Measurements from ENCODE around the gene SSB.
"Not testable (repeated sequence)": the region's sequence is repeated elsewhere in the genome, so short reads cannot be mapped to it uniquely, and the experiment has no call there.

Gene SSB

DNA sequence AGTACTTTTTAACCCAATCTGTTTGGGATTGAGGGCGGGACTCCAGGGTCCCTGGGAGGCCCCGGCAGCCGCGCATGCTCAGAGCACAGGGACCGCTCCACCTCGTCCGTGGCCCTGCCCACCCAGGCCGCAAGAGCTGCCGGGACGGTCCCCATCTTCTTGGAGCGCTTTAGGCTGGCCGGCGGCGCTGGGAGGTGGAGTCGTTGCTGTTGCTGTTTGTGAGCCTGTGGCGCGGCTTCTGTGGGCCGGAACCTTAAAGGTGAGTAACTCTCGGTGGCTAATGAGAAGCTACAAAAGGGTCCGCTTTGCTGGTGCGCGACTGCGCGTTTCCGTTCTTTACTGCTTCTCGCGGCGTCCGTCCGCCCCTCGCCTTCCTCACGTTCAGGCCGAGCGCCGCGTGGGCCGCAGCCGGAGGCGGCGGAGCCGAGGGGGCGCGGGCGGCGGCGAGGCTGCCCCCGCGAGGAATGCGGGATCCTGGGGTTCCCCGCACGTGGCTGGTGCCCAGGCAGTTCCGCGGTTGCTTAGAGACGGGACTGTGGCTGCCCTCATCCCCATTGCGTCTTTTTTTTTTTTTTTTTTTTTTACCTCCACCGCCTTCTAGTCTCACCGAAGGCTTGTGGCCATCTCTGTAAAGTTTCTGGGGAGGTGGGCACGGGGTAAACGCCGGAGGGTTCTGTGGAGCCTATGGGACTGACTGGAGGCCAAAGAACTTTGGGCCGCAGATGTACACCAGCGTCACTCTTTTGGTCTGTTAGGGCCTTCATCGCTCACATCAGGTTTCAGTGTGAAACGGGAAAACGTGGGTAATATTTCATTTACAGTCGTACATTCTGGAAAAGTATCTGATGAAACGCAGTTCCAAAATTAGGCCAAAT, at the start of gene SSB:
TSS of gene SSB (plus strand) at position 154 of the 875 bp plus-strand sequence. CDS start 2,090 bp downstream, outside the sequence.
- peak; percentile 96 for DNase-seq

GRCh38 chr2:169752752-169753151, 45.9 kb upstream of the SSB start:
- no peak for DNase-seq

DNA sequence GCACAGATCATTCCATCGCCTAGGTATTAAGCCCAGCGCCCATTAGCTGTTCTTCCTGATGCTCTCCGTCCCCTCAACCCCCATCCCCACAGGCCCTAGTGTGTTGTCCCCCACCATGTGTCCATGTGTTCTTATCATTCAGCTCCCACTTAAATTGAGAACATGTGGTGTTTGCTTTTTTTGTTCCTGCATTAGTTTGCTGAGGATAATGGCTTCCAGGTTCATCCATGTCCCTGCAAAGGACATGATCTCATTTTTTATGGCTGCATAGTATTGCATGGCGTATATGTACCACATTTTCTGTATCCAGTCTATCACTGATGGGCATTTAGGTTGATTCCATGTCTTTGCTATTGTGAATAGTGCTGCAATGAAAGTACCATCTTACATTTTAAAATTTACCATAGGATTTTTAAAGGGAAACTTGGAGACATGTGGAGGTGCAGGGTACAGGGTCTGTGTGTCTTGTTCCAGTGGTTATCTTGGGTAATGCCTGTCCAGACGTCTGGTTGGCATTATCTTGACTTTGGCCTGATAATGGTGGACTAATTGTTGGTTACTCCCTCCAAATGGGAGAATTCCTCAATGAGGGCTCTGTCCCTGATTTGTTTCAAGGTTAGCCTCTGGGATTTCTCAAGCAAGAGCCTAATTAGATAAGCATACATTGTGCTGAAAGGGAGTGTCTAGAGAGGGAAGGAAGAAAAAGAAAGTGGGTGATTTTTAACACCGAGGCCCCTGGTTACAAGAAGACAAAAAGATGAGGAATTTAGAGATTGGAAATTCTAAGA, 43.4 kb upstream of the SSB start:
- no peak for DNase-seq

- no peak for DNase-seq
Observed at GRCh38 chr2:169756342-169756741, 42.3 kb upstream of the SSB start.

DNA sequence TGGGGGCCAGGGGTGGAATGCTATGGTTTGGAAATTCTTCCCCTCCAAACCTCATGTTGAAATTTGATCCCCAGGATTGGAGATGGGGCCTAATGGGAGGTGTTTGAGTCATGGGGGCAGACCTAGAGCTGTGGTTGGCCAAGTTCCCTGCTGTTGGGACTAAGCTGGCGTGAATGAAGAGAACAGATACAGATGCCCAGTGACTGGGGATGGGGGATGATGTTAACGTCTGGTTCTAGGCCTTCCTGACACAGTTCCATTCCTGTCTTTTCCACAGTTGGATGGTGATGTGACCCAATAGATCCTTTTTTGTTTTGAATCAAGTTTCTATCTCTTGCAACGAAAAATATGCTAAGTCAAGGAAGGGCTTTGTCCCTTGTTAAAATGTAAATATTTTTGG, 41.3 kb upstream of the SSB start:
- DNase-seq, result no peak

DNA sequence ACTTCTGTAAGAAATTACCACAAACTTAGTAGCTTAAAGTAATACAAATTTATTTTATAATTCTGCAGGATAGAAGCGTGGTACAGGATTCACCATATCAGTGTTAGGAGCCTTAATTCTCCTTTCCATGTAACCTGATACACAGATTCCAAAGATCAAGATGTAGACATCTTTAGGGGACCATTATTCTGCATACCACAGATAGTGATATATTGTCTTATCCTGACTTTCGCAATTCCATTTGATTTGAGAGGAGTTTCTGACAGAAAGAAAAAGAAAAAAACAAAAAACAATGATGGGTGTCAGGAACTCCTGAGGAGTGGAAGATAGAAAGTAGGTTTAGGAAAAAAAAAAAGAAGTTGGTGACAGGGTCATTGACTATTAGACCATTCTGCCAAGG, 40.9 kb upstream of the SSB start:
- DNase-seq, result no peak

- no peak for DNase-seq
Observed at GRCh38 chr2:169759987-169760386, 38.7 kb upstream of the SSB start.

- DNase-seq, result not testable (repeated sequence)
Observed at GRCh38 chr2:169760798-169761197, 37.9 kb upstream of the SSB start.

GRCh38 chr2:169761251-169761969, 37.3 kb upstream of the SSB start:
- DNase-seq, result no peak

DNA sequence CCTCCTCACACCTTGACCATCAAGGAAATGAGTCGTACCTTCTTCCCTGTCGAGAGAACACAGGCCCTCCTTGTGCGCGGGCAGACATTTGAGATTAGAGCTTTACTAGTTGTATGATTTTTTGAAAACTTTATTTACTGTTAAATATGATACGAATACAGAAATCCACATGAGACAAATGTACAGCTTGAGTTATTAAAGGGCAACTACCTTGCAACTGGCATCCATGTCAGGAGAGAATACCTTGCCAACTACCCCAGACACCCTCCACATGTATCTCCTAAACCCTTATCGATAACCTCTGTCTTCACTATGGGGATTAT, 36.7 kb upstream of the SSB start:
- no peak for DNase-seq

- DNase-seq, result no peak
Observed at GRCh38 chr2:169765523-169765922, 33.1 kb upstream of the SSB start.

GRCh38 chr2:169767243-169767888, 31.3 kb upstream of the SSB start:
- peak; percentile 61 for DNase-seq

DNA sequence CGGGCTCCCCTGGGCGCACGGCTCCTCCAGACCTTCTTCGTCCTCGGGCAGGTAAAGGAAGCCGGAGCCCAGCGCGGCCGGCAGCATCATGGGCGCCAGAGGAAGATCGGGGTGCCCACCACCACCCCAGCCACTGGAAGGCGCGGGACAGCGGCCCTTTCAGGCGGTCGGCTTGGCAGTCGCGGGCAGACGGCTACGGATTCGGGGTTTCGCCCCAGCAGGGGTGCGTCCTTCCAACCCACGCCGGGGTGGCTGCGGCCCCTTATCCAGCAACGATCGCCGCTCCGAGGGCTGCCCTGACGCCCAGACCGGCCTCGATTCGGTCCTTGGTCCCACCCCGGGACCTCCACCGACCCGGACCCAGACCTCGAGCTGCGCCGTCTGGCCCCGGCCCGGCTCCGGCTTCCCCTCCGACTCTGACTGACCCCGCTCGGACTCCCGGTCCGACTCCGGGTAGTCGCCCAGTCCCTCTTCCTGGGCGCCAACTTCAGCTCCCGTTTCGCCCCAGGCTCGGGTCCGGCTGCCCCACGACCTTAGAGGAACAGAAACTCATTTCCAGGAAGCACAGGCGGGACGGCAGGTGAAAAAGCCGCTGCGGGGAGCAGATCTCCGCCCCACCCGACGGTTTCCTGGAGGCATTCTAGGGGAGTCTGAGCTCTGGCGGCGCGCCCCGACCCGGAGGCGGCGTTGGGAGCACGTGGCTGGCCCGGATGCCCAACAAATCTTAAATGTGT, 30.2 kb upstream of the SSB start:
- peak; percentile 71 for DNase-seq

GRCh38 chr2:169771021-169771420, 27.6 kb upstream of the SSB start:
- no peak for DNase-seq

- no peak for DNase-seq
Observed at GRCh38 chr2:169771612-169772011, 27.1 kb upstream of the SSB start.

- DNase-seq, result no peak
Observed at GRCh38 chr2:169772651-169773050, 26.0 kb upstream of the SSB start.

DNA sequence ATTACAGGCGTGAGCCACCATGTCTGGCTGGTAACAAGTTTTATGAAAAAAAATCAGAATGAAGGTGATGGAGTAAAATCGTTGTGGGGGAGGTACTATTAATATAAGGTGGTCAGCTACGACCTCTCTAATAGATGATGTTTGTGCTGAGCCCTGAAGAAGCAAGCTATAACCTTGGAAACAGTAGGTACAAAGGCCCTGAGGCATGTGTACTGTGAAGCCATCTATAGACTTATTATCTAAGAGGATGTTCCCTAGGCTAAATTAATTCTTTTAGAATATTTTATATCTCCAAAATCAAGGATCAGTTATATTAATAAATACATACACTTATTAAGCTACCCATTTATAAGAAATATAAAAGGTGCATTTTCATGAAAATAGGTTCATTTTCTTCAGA, 23.3 kb upstream of the SSB start:
- no peak for DNase-seq

GRCh38 chr2:169775765-169776164, 22.9 kb upstream of the SSB start:
- DNase-seq, result no peak

DNA sequence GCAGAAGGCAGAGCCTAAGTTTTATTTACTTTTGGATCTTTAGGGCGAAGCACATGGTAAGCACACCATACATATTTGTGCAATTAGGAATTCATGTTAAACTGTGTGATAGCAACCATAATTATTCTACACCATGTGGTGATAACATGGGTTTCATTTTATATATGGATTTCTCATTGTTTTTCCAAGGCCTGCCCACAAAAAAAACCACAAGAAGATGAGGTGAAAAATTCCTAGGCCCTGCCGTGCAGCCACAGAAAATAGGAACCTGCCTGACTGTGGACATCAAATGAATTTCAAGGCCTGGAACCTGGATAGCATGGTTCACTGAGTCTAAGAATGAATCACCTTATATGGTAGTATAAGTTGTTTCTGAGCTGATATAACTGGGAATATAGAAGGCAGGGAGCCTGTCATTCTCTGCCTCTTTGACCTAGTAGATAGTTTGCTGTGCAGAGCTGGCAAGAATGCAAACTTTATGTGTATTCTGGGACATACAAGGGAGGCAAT, 22.4 kb upstream of the SSB start:
- DNase-seq, result no peak

DNA sequence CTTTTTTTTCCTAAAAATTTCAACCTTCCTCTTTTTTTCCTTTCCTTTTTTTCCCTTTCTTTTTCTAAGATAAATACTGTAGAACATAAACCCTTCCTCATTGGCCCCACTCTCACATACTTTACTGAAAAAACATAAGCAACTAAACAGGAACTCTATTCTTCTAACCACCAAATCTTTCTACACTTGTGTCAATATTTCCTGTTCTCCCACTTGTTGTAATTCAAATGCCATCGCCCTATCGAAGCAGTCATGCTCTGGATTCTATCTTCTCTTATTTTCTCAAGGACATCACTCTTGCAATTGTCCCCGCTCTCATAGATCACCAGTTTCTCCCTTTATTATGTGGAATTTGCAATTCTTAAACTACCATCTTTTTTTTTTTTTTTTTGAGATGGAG, 20.2 kb upstream of the SSB start:
- DNase-seq, result no peak

GRCh38 chr2:169781249-169782013, 17.2 kb upstream of the SSB start:
- DNase-seq, result no peak

All from activated CD8-positive, alpha-beta memory T cell treated with anti-CD3 and anti-CD28 coated beads, Interleukin-2, amount 50 U/mL, for 48 hours (primary cell).